GM20000 (cell line): ENCODE results near the gene FBF1.

ENCODE experiments used
- DNase-seq: peaks from one replicate; pipeline ENCODE4 v3.0.0; 2012; ENCODE audit warnings: low spot score
- CTCF ChIP-seq: IDR thresholded peaks from 2 replicates; pipeline ENCODE4 v1.5.1; 2012; ENCODE audit warnings: mild to moderate bottlenecking, control low read depth; ENCODE audit errors: extremely low read depth, missing control alignments

FBF1 gene

GRCh38 chr17:75864448-75864871 lies 76.4 kb downstream of the FBF1 start:
- no peak for TF ChIP-seq CTCF
- peak; percentile 77 for DNase-seq

- no peak for TF ChIP-seq CTCF
- DNase-seq, result no peak
Observed at GRCh38 chr17:75861927-75862317, 78.9 kb downstream of the FBF1 start.
